Caco-2 (cell line): Measurements from ENCODE around the gene C15orf39. TPM values are rescaled to one million over a fixed set of nuclear protein-coding genes. Genes with fewer than 3 reads are reported as not detected.

ENCODE experiments used
- BruUV-seq: library from RNA; stranded (reverse); fragments of 400-500 nt; replicated peaks from 2 replicates; lab custom pipeline; 2021; lab: Mats Ljungman, UMichigan
- CTCF ChIA-PET: fragments of 300-600 bp; sonication (Branson Sonifier 250); formaldehyde crosslinking; loops from one replicate; lab custom pipeline; 2022; ENCODE audit warnings: antibody characterized with exemption; lab: Charles Lee
- POLR2A ChIA-PET: fragments of 300-600 bp; sonication (Branson Sonifier 250); formaldehyde crosslinking; loops from one replicate; lab custom pipeline; 2022; ENCODE audit warnings: antibody characterized with exemption; lab: Charles Lee
- DNase-seq, 2 experiments: peaks; one replicate each; pipeline versions ENCODE4 v3.0.0 to v3.0.0-alpha.2; 2020 to 2022
- H3K27me3 ChIP-seq: replicated peaks from 2 replicates; pipeline ENCODE4 v1.6.0; 2011; ENCODE audit warnings: low read length; ENCODE audit not compliant: control insufficient read depth, insufficient read depth
- H3K36me3 ChIP-seq: 2 replicates; pipeline ENCODE4 v1.5.1; 2011; ENCODE audit warnings: low read length; ENCODE audit not compliant: control insufficient read depth, insufficient read depth
- H3K4me1 ChIP-seq: fragments of 250-450 bp; sonication (Bioruptor Pico); 2 replicates; pipeline ENCODE4 v1.5.1; 2020; ENCODE audit warnings: mild to moderate bottlenecking
- H3K4me3 ChIP-seq: 2 replicates; pipeline ENCODE4 v1.5.1; 2011; ENCODE audit warnings: low read depth, mild to moderate bottlenecking, control low read depth, low read length
- H3K9me3 ChIP-seq: fragments of 250-450 bp; sonication (Bioruptor Pico); 2 replicates; pipeline ENCODE4 v1.5.1; 2020; ENCODE audit warnings: mild to moderate bottlenecking, moderate library complexity
- H3K27ac Mint-ChIP-seq: one replicate; pipeline ENCODE4 v1.8.0; 2022; ENCODE audit warnings: mixed read lengths; ENCODE audit not compliant: unreplicated experiment
- H3K27me3 Mint-ChIP-seq: one replicate; pipeline ENCODE4 v1.8.0; 2022; ENCODE audit warnings: mixed read lengths; ENCODE audit not compliant: insufficient read depth, unreplicated experiment
- H3K36me3 Mint-ChIP-seq: one replicate; pipeline ENCODE4 v1.8.0; 2022; ENCODE audit warnings: mild to moderate bottlenecking, mixed read lengths; ENCODE audit not compliant: insufficient read depth, unreplicated experiment
- H3K4me1 Mint-ChIP-seq: one replicate; pipeline ENCODE4 v1.8.0; 2022; ENCODE audit warnings: low read depth, mixed read lengths; ENCODE audit not compliant: unreplicated experiment
- H3K4me3 Mint-ChIP-seq: one replicate; pipeline ENCODE4 v1.8.0; 2022; ENCODE audit warnings: mild to moderate bottlenecking, moderate library complexity, mixed read lengths; ENCODE audit not compliant: unreplicated experiment
- H3K9me3 Mint-ChIP-seq: one replicate; pipeline ENCODE4 v1.8.0; 2022; ENCODE audit warnings: mixed read lengths; ENCODE audit not compliant: unreplicated experiment
- intact Hi-C: fragments of 100-400 bp; cut with micrococcal nuclease; formaldehyde crosslinking; loops from one replicate; pipeline ENCODE4 v1.10.0; 2022; ENCODE audit not compliant: unreplicated experiment
- total RNA-seq: library from RNA; stranded (reverse); gene quantifications from 2 replicates; pipeline ENCODE4 v1.2.3, GENCODE V29; 2022
- TF ChIP-seq, protein P1 (sequence below), 2 experiments: fragments of 200-600 bp in 1 of 2; IDR thresholded peaks; 1 replicate in 1 of 2; 2 replicates in 1 of 2; pipeline versions ENCODE4 v1.5.1 to v1.8.0; 2011 to 2022; ENCODE audit warnings: antibody characterized with exemption in 1 of 2, control low read depth in 1 of 2, inconsistent platforms in 1 of 2, low read depth in 1 of 2, low read length in 1 of 2, mild to moderate bottlenecking in 1 of 2, moderate library complexity in 1 of 2; ENCODE audit not compliant: insufficient read depth in 1 of 2, severe bottlenecking in 1 of 2, unreplicated experiment in 1 of 2

The C15orf39 gene
- total RNA-seq, 1 experiment from 2014 or later: 48.2 TPM

DNA sequence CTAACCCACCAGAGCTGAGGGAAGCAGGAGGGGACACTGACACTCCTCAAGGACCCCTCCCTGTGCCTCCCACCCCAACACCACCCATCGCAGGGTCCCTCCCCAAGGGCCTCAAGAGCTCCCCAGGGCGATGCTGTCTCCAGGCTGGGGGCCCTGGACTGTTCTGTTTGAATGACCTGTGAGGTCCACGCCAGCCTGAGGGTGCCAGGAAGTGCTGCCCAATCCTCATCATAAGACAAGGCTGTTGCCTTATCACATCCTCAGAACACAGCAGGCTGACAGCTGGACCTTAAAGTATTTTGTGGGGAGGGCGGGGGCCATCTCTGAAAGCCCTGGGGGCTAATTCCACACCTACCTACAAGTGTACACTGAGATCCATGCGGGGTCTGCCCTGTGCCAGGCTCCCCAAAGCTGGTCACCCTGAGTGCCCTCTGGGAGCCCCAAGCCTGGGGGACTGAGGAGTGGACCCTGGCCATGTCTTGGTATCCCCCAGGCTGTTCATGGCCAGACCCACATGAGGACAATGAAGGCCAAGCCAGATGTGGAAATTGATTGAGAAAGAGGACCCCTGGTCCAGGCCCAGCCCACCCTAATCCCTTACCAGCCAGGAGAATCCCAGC, 32.6 kb downstream of the C15orf39 start:
- Histone ChIP-seq H3K4me1 (0 out of 2 replicates have a peak, but pooled peaks cover 5% of the 10 kb centered on the region), H3K4me3 (no peak overlapping the region), H3K27me3 (no peaks in the 10 kb centered on the region), H3K9me3 (no peaks in the 10 kb centered on the region), H3K36me3 (no peaks in the 10 kb centered on the region)
- Mint-ChIP-seq H3K4me3 (no peak overlapping the region), H3K9me3 (no peaks in the 10 kb centered on the region), H3K4me1 (no peaks in the 10 kb centered on the region), H3K27ac (no peak overlapping the region), H3K36me3 (no peaks in the 10 kb centered on the region), H3K27me3 (no peaks in the 10 kb centered on the region)
- intact Hi-C loops: no loop called here
- no TSS peak for BruUV-seq
- POLR2A ChIA-PET: no interaction called here
- TF ChIP-seq, protein P1, sequence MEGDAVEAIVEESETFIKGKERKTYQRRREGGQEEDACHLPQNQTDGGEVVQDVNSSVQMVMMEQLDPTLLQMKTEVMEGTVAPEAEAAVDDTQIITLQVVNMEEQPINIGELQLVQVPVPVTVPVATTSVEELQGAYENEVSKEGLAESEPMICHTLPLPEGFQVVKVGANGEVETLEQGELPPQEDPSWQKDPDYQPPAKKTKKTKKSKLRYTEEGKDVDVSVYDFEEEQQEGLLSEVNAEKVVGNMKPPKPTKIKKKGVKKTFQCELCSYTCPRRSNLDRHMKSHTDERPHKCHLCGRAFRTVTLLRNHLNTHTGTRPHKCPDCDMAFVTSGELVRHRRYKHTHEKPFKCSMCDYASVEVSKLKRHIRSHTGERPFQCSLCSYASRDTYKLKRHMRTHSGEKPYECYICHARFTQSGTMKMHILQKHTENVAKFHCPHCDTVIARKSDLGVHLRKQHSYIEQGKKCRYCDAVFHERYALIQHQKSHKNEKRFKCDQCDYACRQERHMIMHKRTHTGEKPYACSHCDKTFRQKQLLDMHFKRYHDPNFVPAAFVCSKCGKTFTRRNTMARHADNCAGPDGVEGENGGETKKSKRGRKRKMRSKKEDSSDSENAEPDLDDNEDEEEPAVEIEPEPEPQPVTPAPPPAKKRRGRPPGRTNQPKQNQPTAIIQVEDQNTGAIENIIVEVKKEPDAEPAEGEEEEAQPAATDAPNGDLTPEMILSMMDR (IDR thresholded peaks at IDR 0.05; ENCODE audit: insufficient read depth in 1 of 2, low read depth in 1 of 2, low read length in 1 of 2, severe bottlenecking in 1 of 2, unreplicated experiment in 1 of 2): no peak
- CTCF ChIA-PET: interaction anchor here (0.5 kb wide), 1 partner anchor 49 kb away, joined by 4 read pairs; no protein-coding TSS in a partner anchor
- no peak for DNase-seq

DNA sequence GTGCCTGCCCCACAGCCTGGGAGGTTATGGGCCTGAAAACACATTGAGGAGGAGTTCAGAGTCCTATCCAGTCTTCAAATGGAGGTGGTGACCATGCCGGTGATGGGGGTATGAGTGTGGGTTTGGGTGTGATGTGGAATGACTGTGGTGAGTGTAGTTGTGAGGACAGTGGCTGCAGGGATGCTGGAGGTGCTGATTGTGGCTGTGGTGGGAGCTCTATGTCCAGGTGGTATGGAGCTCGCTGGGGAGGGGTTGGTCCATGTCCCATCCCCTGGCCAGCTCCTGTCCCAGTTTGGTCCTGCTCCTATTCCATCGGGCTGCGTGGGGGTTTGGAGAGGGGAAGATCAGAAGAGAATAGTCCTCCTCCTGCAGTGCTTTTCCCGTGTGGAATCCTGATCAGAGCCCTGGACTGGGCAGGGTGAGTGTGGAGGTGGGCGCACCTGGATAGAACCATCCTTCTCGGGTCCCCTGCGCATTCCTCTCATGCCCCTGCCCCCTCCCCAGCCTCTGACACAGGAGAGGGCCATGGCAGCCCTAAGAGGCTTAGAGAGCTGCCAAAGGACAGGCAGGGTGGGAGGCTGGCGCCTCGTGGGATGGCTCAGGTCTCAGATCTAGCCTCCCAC, 33.5 kb downstream of the C15orf39 start:
- no peak overlapping the region for H3K4me3 ChIP-seq
- no peak for DNase-seq
- TF ChIP-seq, protein P1 (IDR thresholded peaks at IDR 0.05; ENCODE audit: insufficient read depth in 1 of 2, low read depth in 1 of 2, low read length in 1 of 2, severe bottlenecking in 1 of 2, unreplicated experiment in 1 of 2): no peak
- no TSS peak for BruUV-seq
- no peaks in the 10 kb centered on the region for H3K9me3 ChIP-seq
- no peak overlapping the region for H3K27ac Mint-ChIP-seq
- ChIA-PET CTCF (interaction anchor here (0.5 to 0.6 kb wide), 2 partner anchors 50 to 133 kb away, joined by 3 to 4 read pairs; no protein-coding TSS in a partner anchor), POLR2A (no interaction called here)
- H3K36me3 Mint-ChIP-seq: peaks cover 3% of the 10 kb centered on the region
- no peaks in the 10 kb centered on the region for H3K36me3 ChIP-seq
- H3K9me3 Mint-ChIP-seq: no peaks in the 10 kb centered on the region
- no peak overlapping the region for H3K4me3 Mint-ChIP-seq
- H3K4me1 ChIP-seq: 0 out of 2 replicates have a peak, but pooled peaks cover 5% of the 10 kb centered on the region
- H3K4me1 Mint-ChIP-seq: no peaks in the 10 kb centered on the region
- no peaks in the 10 kb centered on the region for H3K27me3 ChIP-seq
- intact Hi-C loops: no loop called here
- H3K27me3 Mint-ChIP-seq: peaks cover 3% of the 10 kb centered on the region

DNA sequence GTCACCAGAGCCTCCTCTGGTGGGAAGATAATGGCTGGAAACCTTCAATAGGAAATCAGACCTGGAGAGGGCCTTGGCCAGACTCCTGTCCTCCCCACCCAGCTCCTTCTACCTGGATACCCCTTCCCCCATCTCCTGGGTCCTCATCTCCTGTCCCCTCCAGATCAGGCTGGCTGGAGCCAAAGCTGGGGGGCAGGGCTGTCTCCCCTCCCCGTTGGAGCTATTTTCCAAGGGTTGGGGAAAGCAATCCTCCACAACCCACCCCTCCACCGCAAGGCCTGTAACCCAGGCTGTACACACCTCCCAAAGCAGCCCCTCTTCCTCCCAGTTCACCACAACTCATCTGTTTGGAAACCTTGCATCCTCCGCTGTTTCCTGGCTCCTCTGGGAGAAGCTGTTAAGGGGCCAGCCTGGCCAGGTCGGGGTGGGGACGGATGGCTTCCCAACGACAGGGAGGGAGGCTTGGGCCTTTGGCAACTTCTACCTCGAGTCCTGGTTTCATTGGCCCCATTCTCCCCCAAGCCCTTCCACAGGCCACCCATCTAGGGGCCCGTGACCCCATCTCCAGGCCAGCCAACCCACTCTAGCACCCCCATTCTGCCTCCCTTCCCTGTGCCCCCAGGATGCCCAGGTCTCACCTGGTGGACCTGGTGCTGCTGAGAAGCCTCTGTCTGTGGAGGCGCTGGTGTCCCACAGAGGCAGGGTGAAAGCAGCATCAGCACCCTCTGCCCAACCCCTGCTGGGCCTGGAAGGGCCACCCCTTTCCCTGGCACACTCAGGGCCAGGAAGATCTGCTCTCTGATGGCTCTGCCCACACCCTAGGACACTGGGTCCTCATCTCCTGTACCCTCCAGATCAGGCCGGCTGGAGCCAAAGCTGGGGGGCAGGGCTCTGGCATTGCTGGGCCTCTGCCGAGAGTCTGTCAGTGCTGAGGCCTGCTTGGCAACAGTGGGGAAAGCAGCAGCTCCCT, 34.4 kb downstream of the C15orf39 start:
- TF ChIP-seq, protein P1 (IDR thresholded peaks at IDR 0.05; ENCODE audit: insufficient read depth in 1 of 2, low read depth in 1 of 2, low read length in 1 of 2, severe bottlenecking in 1 of 2, unreplicated experiment in 1 of 2): no peak
- no peaks in the 10 kb centered on the region for H3K4me1 ChIP-seq
- intact Hi-C loops: no loop called here
- H3K27me3 ChIP-seq: no peaks in the 10 kb centered on the region
- no peaks in the 10 kb centered on the region for H3K36me3 ChIP-seq
- H3K9me3 ChIP-seq: no peaks in the 10 kb centered on the region
- no peak overlapping the region for H3K4me3 ChIP-seq
- Mint-ChIP-seq H3K4me1 (no peaks in the 10 kb centered on the region), H3K4me3 (no peak overlapping the region), H3K9me3 (no peaks in the 10 kb centered on the region), H3K27ac (no peak overlapping the region), H3K36me3 (peaks cover 4% of the 10 kb centered on the region), H3K27me3 (peaks cover 3% of the 10 kb centered on the region)
- ChIA-PET POLR2A (no interaction called here), CTCF (interaction anchor here (0.6 kb wide), 1 partner anchor 134 kb away, joined by 3 read pairs; no protein-coding TSS in a partner anchor)
- no TSS peak for BruUV-seq
- DNase-seq: no peak
